HG02759 (cell line): ENCODE data around the gene CAPN14.

ENCODE experiments used
- ATAC-seq: cut with Tn5 transposase; IDR thresholded peaks from one replicate; pipeline ENCODE4 v1.9.1; 2021; ENCODE audit warnings: mild to moderate bottlenecking, moderate library complexity; ENCODE audit not compliant: unreplicated experiment

The CAPN14 gene

GRCh38 chr2:31228717-31229116 lies 11.4 kb upstream of the CAPN14 start:
- no peak for ATAC-seq

GRCh38 chr2:31227711-31228125 lies 10.4 kb upstream of the CAPN14 start:
- no peak for ATAC-seq

DNA sequence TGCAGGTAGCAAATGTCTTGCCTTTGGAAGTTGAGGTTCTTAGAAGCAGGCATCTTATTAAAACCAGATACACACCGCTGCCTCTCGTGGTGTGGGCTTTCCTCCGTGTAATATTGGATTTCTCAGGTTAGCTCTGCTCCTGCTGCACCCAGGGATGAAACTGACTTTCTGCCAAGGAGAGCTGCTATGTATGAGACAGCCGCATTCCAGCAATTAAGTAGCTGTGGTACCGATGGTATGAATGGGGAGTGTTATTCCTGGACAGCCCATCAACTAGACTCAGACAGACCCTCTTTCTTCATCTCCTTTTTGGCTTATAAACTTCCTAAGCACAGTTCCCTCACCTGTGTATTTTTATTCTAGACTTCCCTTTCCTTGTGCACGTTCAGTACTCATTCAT lies 9.8 kb upstream of the CAPN14 start:
- no peak for ATAC-seq

GRCh38 chr2:31226266-31226665 lies 9.0 kb upstream of the CAPN14 start:
- no peak for ATAC-seq

DNA sequence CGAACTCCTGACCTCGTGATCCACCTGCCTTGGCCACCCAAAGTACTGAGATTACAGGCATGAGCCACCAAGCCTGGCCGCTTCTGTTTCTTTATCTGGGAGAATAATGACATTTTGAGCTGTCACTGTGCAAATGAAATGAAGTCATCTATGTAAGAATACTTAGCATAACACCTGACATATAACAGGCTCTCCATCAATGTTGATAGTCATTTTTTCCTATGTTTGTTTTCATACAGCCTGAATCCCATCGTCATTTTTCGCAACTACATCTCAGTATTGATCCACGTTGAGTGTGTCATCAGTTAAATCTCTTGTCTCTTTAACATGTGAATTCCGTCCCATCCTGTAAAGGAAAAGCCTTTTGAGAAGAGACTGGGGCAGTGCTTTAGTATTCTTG lies 6.4 kb upstream of the CAPN14 start:
- no peak for ATAC-seq

- ATAC-seq: no peak
Measured at GRCh38 chr2:31223026-31223425, 5.7 kb upstream of the CAPN14 start.

DNA sequence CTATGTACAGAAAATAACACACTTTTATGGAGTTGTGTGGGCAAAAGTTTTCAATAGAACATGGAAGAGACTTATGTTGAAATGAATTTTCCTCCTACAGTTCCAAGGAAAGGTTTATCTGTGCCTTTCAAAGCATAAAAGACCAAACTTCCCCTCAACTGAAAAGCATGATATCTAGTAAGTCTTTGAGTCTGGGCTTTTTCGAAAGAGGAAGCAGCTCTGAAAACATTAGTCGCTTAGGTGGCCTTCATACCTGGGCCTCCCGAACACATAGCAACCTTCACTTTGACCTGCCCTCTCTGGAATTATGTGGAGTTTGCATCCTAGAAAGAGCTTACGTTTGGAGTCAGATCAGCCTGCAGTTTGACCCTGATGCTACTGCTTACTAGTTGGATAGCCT lies 4.8 kb upstream of the CAPN14 start:
- ATAC-seq: no peak

DNA sequence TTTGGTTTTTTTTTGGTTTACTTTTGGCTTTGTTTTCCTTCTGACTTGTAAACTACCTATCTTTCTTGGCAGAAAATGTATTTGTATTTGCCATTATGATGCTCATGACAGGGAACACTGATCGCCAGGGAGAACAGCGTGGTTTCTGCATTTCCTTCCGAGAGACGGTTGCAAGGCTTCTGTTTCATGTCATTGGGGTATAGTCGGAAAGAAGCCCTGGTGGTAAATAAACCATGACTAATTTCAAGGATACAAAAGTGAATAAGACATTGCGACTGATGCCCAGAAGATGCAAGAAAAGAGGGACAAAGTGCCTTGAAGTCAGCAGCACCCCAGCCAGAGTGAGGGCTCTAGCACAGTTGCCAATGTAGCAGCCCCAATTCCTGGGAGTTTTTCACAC lies 4.2 kb upstream of the CAPN14 start:
- no peak for ATAC-seq

DNA sequence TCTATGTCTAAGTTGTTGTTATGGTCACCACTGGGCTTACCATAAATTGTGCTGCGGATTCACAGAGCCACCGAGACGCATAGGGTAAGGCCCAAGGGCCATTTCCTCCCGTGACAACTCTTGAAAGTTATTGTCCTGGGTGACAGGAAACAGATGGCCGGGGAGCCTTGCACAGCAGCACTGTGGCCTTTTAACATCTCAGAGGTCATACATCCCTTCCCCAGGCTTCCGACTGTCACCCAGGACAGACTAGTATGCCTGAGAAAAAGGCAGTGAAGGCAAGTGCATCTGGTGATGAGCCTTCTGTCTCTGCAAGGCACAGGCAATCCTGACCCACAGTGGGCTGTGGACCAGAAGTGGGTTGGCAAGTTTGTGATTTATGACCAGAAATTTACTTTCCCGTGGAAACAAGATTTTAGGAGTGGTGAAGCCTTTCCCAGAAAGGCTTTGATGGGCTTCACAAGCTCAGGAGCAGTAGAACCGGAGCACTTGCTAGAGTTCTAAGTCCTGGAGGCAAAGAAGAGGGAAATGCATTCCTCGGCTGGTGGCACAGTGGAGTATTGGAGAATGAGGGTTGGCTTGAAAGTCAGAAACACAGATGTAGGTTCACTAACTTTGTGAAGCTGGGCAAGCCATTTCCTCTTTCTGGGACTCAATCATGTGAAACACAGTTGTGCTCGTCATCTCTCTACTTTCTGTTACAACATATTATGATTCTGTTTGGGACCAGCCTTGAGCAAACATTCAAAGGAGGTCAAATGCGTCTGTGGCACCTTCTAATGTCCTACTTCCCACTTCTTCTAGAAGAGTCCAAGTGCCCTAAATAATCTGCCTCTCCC lies 2.0 kb upstream of the CAPN14 start:
- peak; percentile 79 for ATAC-seq

DNA sequence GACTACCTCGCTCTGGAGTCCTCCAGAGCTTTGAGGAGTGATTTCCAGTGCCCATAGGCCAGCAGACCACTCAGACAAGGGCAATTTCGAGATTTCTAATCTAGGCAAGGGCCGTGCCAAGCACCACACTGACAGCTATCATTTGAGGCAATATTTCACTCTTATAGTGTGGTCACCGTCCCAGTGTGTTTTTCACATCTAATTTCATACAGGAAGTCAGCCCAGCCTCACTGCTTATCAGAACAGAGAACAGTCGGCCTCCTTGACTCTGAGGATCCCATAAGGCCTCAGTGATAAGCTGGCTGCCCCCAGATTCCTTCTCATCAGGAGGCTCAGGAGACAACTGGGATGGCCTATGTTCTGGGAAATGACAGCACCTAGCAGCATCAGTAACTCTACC lies 581 bp downstream of the CAPN14 start:
- ATAC-seq: no peak

GRCh38 chr2:31214444-31214915 lies 2.8 kb downstream of the CAPN14 start:
- ATAC-seq: no peak

DNA sequence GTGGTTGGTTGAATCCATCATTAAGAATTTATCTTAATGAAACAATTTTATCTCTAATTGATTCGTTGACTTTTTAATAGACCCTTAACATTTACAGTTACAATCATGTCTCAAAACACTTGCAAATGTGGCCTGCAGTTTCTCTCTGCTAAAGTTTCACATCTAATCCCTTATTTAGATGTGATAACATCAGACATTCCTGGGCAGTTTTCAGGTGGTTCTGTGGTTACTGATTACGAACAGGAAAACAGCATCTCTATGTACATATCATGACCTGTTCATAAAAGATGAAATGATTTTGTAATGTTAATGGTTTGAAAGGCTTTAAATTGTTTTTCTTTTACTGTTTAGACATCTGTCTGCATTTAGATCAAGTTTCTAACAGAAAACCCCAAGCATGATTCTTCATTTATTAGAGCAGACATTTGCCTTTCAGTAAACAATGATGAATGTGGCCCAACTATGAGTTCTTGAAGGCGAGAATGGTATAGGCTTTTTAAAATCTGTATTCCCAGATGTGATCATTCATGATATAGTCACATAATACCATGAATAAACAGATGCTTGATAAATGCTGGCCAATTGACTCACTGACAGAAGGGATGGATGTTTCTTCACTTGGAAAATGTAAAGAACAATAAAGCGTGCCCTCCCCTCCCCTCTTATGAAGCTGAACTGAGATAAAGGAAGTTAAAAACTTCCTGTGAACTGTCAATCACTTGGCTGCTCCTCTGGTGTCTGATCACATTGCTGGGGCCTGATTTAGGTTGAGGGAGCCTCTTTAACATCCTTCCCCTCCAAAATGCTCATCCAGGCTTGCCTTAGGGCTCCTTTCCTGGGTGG lies 3.5 kb downstream of the CAPN14 start:
- no peak for ATAC-seq

GRCh38 chr2:31212659-31213600 lies 4.4 kb downstream of the CAPN14 start:
- ATAC-seq: no peak

DNA sequence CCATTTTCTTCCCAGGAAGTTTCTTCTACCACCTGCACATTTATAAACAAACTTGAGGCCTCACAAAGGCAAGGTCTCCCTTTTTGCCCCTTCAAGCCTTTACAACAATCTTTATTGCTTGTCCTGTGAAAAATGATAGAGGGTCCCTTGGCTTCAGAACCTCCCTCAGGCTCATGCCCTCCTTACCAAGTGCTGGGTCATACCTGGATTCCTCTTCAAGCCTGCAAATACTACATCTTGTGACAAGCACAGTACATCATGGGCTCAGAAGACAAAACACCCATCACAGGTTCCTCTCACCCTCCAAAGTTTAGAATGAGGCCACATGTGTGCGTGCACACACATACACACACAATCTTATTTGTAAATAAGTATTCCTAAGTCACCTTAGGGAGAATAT lies 9.1 kb downstream of the CAPN14 start:
- ATAC-seq: no peak

DNA sequence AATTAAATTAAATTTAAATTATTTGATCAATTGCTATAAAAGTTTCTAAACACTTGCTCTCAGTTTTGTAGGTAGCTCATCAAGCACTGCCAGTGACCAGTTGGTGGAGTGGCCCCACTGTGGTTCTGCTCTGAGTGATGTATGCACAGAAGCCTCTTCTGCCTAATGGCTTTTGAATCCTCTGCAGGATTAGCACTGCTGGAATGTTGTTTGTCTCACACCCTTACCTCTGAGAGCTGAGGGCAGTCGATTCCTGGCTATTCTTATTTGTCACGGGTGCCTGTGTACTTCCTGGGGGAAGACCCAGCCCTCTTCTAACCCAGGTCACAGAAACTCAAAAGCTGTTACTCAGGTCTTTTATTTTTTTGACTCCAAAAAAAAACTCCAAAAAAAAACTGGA lies 9.5 kb downstream of the CAPN14 start:
- no peak for ATAC-seq

- ATAC-seq: no peak
Measured at GRCh38 chr2:31205613-31206012, 11.7 kb downstream of the CAPN14 start.

DNA sequence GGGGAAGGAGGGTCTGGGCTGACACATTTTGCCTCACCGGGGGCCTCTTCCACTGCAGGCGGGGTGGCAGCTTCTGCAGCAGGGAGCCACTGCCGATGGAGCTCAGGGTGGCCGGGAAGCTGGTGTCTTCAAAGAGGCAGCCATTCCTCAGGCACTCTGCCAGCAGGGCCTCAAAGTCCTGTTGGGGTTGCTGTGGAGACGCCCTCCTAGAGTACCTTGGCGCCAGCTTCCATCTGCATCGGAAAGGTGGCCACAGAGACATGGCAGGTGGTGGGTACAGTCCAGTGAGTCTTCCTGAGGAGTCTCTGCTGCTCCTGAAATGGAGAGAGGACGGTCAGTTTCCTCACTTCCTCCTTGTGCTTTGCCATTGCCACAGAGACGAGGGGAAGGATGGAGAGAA lies 12.1 kb downstream of the CAPN14 start:
- ATAC-seq: no peak

DNA sequence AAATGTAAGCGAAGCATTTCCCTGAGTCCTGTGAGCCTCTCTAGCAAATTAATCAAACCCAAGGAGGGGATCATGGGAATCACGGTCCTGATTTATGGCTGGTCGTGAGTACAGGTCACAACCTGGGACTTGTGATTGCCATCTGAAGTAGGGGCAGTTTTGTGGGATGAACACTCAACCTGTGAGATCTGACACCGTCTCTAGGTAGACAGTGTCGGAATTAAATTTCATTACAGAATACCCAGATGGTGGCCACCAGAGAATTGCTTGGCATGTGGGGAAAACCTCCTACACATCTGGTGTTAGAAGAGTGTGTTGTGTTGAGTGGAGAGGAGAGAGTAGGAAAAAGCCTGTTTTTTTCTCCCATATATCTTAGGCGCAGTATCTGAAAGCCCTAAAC lies 12.5 kb downstream of the CAPN14 start:
- no peak for ATAC-seq

GRCh38 chr2:31203916-31204315 lies 13.4 kb downstream of the CAPN14 start:
- no peak for ATAC-seq

DNA sequence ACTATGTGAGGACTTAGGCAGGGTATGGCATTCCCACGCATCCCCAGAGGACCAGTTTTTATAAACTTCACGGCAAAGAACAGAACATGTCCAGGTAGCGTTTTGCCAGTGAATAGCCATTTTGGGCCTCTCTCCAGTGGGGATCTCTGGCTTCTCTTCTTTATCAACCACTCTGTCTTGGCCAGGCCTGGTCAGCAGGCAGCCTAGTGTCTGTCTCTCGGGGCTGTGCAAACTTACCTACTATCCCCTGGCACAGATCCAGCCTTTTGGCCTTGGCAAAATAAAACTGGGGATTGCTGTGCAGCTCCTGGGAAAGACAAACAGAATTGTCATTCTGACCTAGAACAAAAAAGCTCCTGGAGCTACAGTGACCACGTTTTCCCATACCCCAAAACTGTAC lies 14.5 kb downstream of the CAPN14 start:
- ATAC-seq: no peak

DNA sequence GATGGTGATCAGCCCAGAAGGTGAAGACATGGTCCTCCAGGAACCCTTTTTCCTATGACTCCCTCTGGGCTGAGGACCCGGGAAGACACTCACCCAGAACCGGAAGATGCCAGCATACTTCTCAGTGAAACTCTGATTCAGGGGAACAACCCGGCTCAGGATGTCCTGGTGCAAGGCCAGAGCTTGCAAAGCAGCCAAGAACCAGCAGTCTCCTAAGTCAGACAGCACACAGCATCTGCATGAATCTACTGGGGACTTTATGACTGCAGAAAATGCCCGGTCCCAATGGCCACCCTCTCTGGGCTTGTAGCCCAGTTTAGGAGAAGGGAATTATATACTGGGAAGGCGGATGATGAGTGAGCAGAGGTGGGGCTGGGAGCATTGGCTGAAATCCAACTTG lies 15.3 kb downstream of the CAPN14 start:
- ATAC-seq: no peak
